ENCODE data around the gene REG4.
"Not testable (repeated sequence)": the region's sequence is repeated elsewhere in the genome, so short reads cannot be mapped to it uniquely, and the experiment has no call there.

Gene REG4

GRCh38 chr1:119805746-119806145 is 5.5 kb downstream of the REG4 start:
- no peak for DNase-seq

GRCh38 chr1:119805247-119805646 is 6.0 kb downstream of the REG4 start:
- DNase-seq: no peak

- DNase-seq: no peak
Observed at GRCh38 chr1:119799599-119800177, 11.6 kb downstream of the REG4 start.

- no peak for DNase-seq
Observed at GRCh38 chr1:119799003-119799402, 12.3 kb downstream of the REG4 start.

- no peak for DNase-seq
Observed at GRCh38 chr1:119797606-119798005, 13.7 kb downstream of the REG4 start.

GRCh38 chr1:119797162-119797561 is 14.1 kb downstream of the REG4 start:
- no peak for DNase-seq

- no peak for DNase-seq
Observed at GRCh38 chr1:119795261-119796200, 15.7 kb downstream of the REG4 start.

- DNase-seq: no peak
Observed at GRCh38 chr1:119794876-119795240, 16.4 kb downstream of the REG4 start.

- DNase-seq: no peak
Observed at GRCh38 chr1:119794230-119794875, 16.9 kb downstream of the REG4 start.

GRCh38 chr1:119791377-119791776 is 19.9 kb downstream of the REG4 start:
- no peak for DNase-seq

GRCh38 chr1:119790451-119791198 is 20.6 kb downstream of the REG4 start:
- no peak for DNase-seq

GRCh38 chr1:119787776-119788175 is 23.5 kb downstream of the REG4 start:
- no peak for DNase-seq

- DNase-seq: not testable (repeated sequence)
Observed at GRCh38 chr1:119786473-119787050, 24.7 kb downstream of the REG4 start.

GRCh38 chr1:119786046-119786445 is 25.2 kb downstream of the REG4 start:
- not testable (repeated sequence) for DNase-seq

- no peak for DNase-seq
Observed at GRCh38 chr1:119784191-119784781, 27.0 kb downstream of the REG4 start.

- no peak for DNase-seq
Observed at GRCh38 chr1:119783354-119784185, 27.7 kb downstream of the REG4 start.

GRCh38 chr1:119782631-119783325 is 28.5 kb downstream of the REG4 start:
- DNase-seq: no peak

- no peak for DNase-seq
Observed at GRCh38 chr1:119781434-119782210, 29.6 kb downstream of the REG4 start.

GRCh38 chr1:119779869-119780356 is 31.3 kb downstream of the REG4 start:
- DNase-seq: no peak

All from activated CD4-positive, CD25-positive, alpha-beta regulatory T cell (primary cell).